Smooth muscle cell (in vitro differentiated cells): Measurements from ENCODE around the gene FAM227B. TPM values are rescaled to one million over a fixed set of nuclear protein-coding genes. Genes with fewer than 3 reads are reported as not detected.
"Not testable (repeated sequence)": the region's sequence is repeated elsewhere in the genome, so short reads cannot be mapped to it uniquely, and the experiment has no call there.

Source experiments
- DNase-seq: peaks from one replicate; lab custom pipeline; 2025; ENCODE audit not compliant: unreplicated experiment; lab: John Stamatoyannopoulos, UW
- H2AFZ ChIP-seq: fragments of 200-600 bp; sonication (generic); 2 replicates; pipeline ENCODE4 v1.6.0; 2016; ENCODE audit warnings: antibody characterized with exemption, low read depth, mild to moderate bottlenecking
- H3F3A ChIP-seq: fragments of 200-600 bp; sonication (generic); 2 replicates; pipeline ENCODE4 v1.6.0; 2017; ENCODE audit warnings: antibody characterized with exemption, low read depth
- H3K27ac ChIP-seq: fragments of 200-600 bp; sonication (generic); 2 replicates; pipeline ENCODE4 v1.5.1; 2016; ENCODE audit warnings: low read depth, mild to moderate bottlenecking
- H3K27me3 ChIP-seq: fragments of 200-600 bp; sonication (generic); 2 replicates; pipeline ENCODE4 v1.6.1; 2016; ENCODE audit warnings: low read depth, mild to moderate bottlenecking
- H3K36me3 ChIP-seq: fragments of 200-600 bp; sonication (generic); 2 replicates; pipeline ENCODE4 v1.5.1; 2016; ENCODE audit warnings: low read depth
- H3K4me1 ChIP-seq: fragments of 200-600 bp; sonication (generic); 2 replicates; pipeline ENCODE4 v1.5.1; 2016; ENCODE audit warnings: low read depth
- H3K4me2 ChIP-seq: fragments of 200-600 bp; sonication (generic); 2 replicates; pipeline ENCODE4 v1.6.0; 2016; ENCODE audit warnings: mild to moderate bottlenecking
- H3K4me3 ChIP-seq: fragments of 200-600 bp; sonication (generic); 2 replicates; pipeline ENCODE4 v1.5.1; 2016; ENCODE audit warnings: mild to moderate bottlenecking
- H3K79me2 ChIP-seq: fragments of 200-600 bp; sonication (generic); 2 replicates; pipeline ENCODE4 v1.6.0; 2016; ENCODE audit warnings: low read depth, mild to moderate bottlenecking
- H3K9ac ChIP-seq: fragments of 200-600 bp; sonication (generic); 2 replicates; pipeline ENCODE4 v1.6.0; 2016; ENCODE audit warnings: low read depth
- H3K9me3 ChIP-seq: fragments of 200-600 bp; sonication (generic); replicated peaks from 2 replicates; pipeline ENCODE4 v1.5.1; 2016; ENCODE audit warnings: low read depth
- H4K20me1 ChIP-seq: fragments of 200-600 bp; sonication (generic); 2 replicates; pipeline ENCODE4 v1.6.0; 2016; ENCODE audit warnings: low read depth
- CTCF ChIP-seq: fragments of 200-600 bp; sonication (generic); IDR thresholded peaks from 2 replicates; pipeline ENCODE4 v1.5.1; 2017; ENCODE audit warnings: borderline replicate concordance, mild to moderate bottlenecking, antibody characterized with exemption; ENCODE audit not compliant: insufficient read depth, poor library complexity, severe bottlenecking
- WGBS: methylation state at CpG from one replicate; pipeline ENCODE4 v1.1.7; 2016; ENCODE audit warnings: low lambda C conversion rate; 5-methylcytosine and 5-hydroxymethylcytosine counted together
- polyA plus RNA-seq: library from polyadenylated mRNA; unstranded; fragments of >200 nt; fragmentation: Nextera tagmentation; extraction: Ambion mirVana; gene quantifications from 2 replicates; pipeline ENCODE4 v1.2.1, GENCODE V29; 2016
- total RNA-seq: library from RNA; depleted of rRNA; stranded (reverse); fragments of >200 nt; gene quantifications from 2 replicates; pipeline ENCODE4 v1.2.3, GENCODE V29; 2014

FAM227B gene
- total and polyA plus RNA-seq, 2 experiments from 2014 or later, result 7.5 to 9.7 TPM

DNA sequence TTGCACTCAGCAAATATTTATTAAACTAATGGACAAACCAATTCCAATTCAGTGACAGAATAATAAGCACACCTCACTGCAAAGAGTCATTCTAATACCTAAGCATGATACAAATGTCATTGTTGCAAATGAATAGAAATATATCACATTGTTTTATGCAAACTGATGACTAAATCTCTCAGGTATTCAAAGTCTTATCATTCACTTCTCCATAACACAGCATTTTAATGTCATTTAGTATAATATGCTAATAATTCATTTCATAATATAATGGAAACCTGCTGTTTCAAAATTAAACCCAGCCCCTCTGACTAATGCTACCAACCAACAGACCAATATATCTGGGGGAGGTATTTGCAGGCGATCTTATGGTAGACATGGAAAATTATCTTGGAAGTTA is 125.8 kb downstream of the FAM227B start:
- no peaks in the 10 kb centered on the region for H3K4me1 ChIP-seq
- H3K4me3 ChIP-seq, result no peak overlapping the region
- H4K20me1 ChIP-seq, result no peaks in the 10 kb centered on the region
- H3K36me3 ChIP-seq, result no peaks in the 10 kb centered on the region
- DNase-seq, result no peak
- no peaks in the 10 kb centered on the region for H3K27me3 ChIP-seq
- TF ChIP-seq CTCF, result no peak
- H3K79me2 ChIP-seq, result no peaks in the 10 kb centered on the region
- no peak overlapping the region for H3K9ac ChIP-seq
- 93% methylated on average over 1 of the region's 1 CpG for WGBS
- no peaks in the 10 kb centered on the region for H3K9me3 ChIP-seq
- H2AFZ ChIP-seq, result no peak overlapping the region
- no peak overlapping the region for H3K27ac ChIP-seq
- H3F3A ChIP-seq, result no peaks in the 10 kb centered on the region
- H3K4me2 ChIP-seq, result no peak overlapping the region

GRCh38 chr15:49492830-49493229 is 127.8 kb downstream of the FAM227B start:
- Histone ChIP-seq H3F3A (no peaks in the 10 kb centered on the region), H3K27ac (no peak overlapping the region), H3K36me3 (no peaks in the 10 kb centered on the region), H3K4me2 (no peak overlapping the region), H3K4me1 (no peaks in the 10 kb centered on the region), H4K20me1 (no peaks in the 10 kb centered on the region), H3K27me3 (no peaks in the 10 kb centered on the region), H3K9me3 (no peaks in the 10 kb centered on the region), H3K4me3 (no peak overlapping the region), H3K9ac (no peak overlapping the region), H2AFZ (no peak overlapping the region), H3K79me2 (no peaks in the 10 kb centered on the region)
- no peak for TF ChIP-seq CTCF
- 76% methylated on average over 1 of the region's 1 CpG for WGBS
- DNase-seq, result no peak

DNA sequence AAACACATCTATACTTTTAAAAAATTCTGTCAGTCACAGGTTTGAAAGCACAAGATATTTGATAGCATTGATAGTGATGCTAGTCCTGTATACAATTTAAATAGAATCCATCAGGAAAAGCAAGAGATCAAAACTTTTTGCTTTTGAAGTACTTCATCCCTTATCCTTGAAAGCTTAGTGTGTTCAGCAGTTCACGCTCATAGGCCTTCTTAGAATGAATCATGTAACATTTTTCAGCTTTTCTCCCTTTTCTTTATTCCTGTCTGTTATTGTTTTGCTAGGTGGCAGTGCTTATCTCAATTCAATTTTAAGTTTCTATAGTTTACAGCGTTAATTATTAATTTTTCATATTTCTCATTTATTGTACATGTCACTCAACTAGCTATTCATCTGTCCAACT is 128.5 kb downstream of the FAM227B start:
- Histone ChIP-seq H3K79me2 (no peaks in the 10 kb centered on the region), H3K4me3 (no peak overlapping the region), H3F3A (no peaks in the 10 kb centered on the region), H3K27me3 (no peaks in the 10 kb centered on the region), H3K4me2 (no peak overlapping the region), H4K20me1 (no peaks in the 10 kb centered on the region), H3K36me3 (no peaks in the 10 kb centered on the region), H3K9me3 (no peaks in the 10 kb centered on the region), H2AFZ (no peak overlapping the region), H3K9ac (no peak overlapping the region), H3K27ac (no peak overlapping the region), H3K4me1 (no peaks in the 10 kb centered on the region)
- 81% methylated on average over 2 of the region's 2 CpGs for whole genome bisulfite sequencing
- no peak for TF ChIP-seq CTCF
- DNase-seq, result no peak

- H3K27me3 ChIP-seq, result no peaks in the 10 kb centered on the region
- H3K36me3 ChIP-seq, result no peaks in the 10 kb centered on the region
- H3F3A ChIP-seq, result no peaks in the 10 kb centered on the region
- no peak for TF ChIP-seq CTCF
- H3K4me2 ChIP-seq, result no peak overlapping the region
- WGBS, result 47% methylated on average over 1 of the region's 1 CpG
- no peak overlapping the region for H3K9ac ChIP-seq
- no peaks in the 10 kb centered on the region for H3K79me2 ChIP-seq
- H3K4me3 ChIP-seq, result no peak overlapping the region
- no peaks in the 10 kb centered on the region for H3K4me1 ChIP-seq
- H3K27ac ChIP-seq, result no peak overlapping the region
- no peak for DNase-seq
- H3K9me3 ChIP-seq, result no peaks in the 10 kb centered on the region
- H2AFZ ChIP-seq, result no peak overlapping the region
- H4K20me1 ChIP-seq, result no peaks in the 10 kb centered on the region
Measured at GRCh38 chr15:49490966-49491365, 129.7 kb downstream of the FAM227B start.

DNA sequence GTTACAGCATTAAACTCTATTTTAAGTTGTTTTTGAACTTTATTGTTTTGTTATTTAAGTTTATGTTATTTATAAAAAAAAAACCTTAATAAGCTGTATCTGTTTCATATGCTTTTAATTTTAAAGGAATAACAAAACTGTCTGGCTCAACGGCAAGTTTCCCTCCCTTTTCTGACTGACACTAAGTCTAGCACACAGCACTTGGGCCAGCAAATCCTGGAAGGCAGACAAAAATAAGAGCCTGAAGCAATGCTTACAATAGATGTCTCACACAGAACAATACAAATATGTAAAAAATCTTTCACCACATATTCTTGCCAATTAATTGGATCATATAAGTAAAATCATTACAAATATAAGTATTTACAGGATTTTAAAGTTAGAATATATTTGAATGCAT is 135.2 kb downstream of the FAM227B start:
- H3K9me3 ChIP-seq, H3K36me3 ChIP-seq, H3K4me3 ChIP-seq, H2AFZ ChIP-seq, H3K4me2 ChIP-seq, DNase-seq, H3K9ac ChIP-seq, H3F3A ChIP-seq, H3K27me3 ChIP-seq, H3K79me2 ChIP-seq, H3K4me1 ChIP-seq, H3K27ac ChIP-seq: not testable (repeated sequence)
- 84% methylated on average over 1 of the region's 1 CpG for WGBS
- peaks cover 17% of the 10 kb centered on the region for H4K20me1 ChIP-seq

DNA sequence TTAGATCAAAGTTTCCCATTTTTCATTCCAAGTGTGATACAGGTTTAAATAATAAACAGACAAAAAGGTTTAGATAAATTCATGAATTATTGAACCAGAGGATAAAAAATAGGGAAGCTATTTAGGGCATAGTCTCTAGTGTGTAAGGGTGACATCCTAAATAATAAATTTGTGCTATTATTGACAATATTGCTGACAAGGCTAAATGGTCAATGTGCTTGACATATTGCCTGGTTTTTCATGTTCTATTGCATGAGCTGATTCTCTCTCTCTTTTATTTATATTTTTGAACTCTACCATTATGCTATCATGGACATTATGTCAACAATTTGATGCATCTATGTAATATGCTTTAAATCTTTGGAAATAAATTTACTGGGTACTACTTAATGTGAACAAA is 141.6 kb downstream of the FAM227B start:
- not testable (repeated sequence) for DNase-seq, H3K79me2 ChIP-seq, H3F3A ChIP-seq, H3K27ac ChIP-seq, H3K4me1 ChIP-seq, H3K27me3 ChIP-seq, H3K9ac ChIP-seq, H3K4me3 ChIP-seq, H3K9me3 ChIP-seq, H3K36me3 ChIP-seq, H3K4me2 ChIP-seq, H2AFZ ChIP-seq
- H4K20me1 ChIP-seq, result peaks cover 43% of the 10 kb centered on the region
